ENCODE results near the gene ITGA3. TPM values are rescaled to one million over a fixed set of nuclear protein-coding genes. Genes with fewer than 3 reads are reported as not detected.

ITGA3 gene
- 10 to 100 TPM; 22.9 to 32.9 (median 28.4) TPM for total RNA-seq
- 21.5 TPM for polyA plus RNA-seq
- long read RNA-seq, donor 1, full-length matches to known transcripts: 3 of 39 reads
- long read RNA-seq, donor 1, partial matches to known transcripts: 22 of 39 reads
- long read RNA-seq, donor 1, other reads (novel, unspliced or antisense): 14 of 39 reads
- long read RNA-seq, donor 2, full-length matches to known transcripts: 4 of 14 reads
- long read RNA-seq, donor 2, partial matches to known transcripts: 4 of 14 reads
- long read RNA-seq, donor 2, other reads (novel, unspliced or antisense): 6 of 14 reads
- long read RNA-seq, donor 3, full-length matches to known transcripts: 4 of 50 reads
- long read RNA-seq, donor 3, partial matches to known transcripts: 42 of 50 reads
- long read RNA-seq, donor 3, other reads (novel, unspliced or antisense): 4 of 50 reads
- long read RNA-seq, donor 4, full-length matches to known transcripts: 7 of 25 reads
- long read RNA-seq, donor 4, partial matches to known transcripts: 11 of 25 reads
- long read RNA-seq, donor 4, other reads (novel, unspliced or antisense): 7 of 25 reads

DNA sequence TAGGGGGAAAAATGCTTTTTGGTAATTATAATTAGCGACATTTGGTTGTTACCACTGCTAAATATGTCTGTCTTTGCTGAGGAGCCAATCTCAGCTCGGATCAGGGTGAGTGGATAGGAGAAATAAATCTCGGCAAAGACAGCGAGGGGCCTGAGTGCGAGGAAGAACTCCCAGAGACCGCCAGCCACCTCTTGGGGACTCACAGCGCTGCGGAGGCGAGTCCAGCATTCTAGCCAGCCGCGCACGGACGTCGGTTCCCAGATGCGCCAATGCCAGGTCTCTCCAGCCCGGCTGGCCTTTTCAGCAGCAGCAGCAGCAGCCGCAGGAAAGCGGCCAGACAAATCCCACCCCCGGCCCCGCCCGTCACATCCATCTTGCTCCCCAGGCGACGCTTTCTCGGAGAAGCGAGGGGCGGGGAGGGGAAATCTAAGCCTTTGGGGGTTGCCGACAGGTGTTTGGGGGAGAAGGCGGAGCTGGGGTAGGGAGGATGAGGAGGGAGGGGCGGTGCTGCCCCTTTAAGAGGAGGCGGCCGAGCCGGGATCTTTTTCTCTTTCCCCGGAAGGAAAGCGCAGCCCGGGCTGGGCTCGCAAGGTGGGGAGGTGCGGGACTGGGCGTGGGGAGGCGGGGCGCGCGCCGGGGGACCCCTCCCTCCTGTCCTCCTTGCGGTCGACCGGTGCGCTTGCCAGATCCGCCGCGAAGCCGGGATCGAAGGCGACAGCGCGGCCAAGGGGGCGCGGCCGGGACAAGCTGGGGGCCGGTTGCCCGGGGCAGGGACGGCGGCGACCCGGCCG lies at the start of gene ITGA3:
ITGA3 (plus strand) TSS at position 685 of the 791 bp plus-strand sequence. CDS start 330 bp downstream, outside the sequence.
- Histone ChIP-seq H3K9me3 (ENCODE audit: control insufficient read depth, low read length) (no peaks in the 10 kb centered on the region), H3K27ac (ENCODE audit: low read length) (peak within 1 kb of the TSS; percentile 91), H3K4me1 (ENCODE audit: control insufficient read depth, insufficient read depth, low read length) (peaks cover 28% of the 10 kb centered on the region), H3K27me3 (ENCODE audit: control insufficient read depth, insufficient read depth) (no peaks in the 10 kb centered on the region), H3K4me3 (ENCODE audit: low read length) (peak within 1 kb of the TSS; percentile 78)
- under 1% methylated on average over 65 of the region's 65 CpGs for WGBS
- ATAC-seq (peak; percentile 72 to 74), DNase-seq (peak; percentile 83 to 90 (median 90))
- intact Hi-C loops (cut with DNase I): no loop called here

DNA sequence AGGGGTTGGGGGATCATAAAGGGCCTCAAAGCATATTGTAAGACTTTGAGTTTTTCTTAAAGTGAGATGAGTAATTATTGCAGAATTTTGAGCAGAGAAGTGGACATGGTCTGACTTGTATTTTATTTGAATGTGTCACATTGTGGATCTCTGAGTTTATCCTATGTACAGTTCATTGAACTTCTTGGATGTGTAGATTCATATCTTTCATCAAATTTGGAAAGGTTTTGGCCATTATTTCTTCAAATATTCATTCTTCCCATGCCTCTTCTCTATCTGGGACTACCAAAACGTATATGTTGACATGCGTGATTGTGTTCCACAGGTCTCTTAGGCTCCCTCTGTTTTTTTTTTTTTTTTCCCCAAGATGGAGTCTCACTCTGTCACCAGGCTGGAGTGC lies 46.6 kb upstream of the ITGA3 start:
- Histone ChIP-seq H3K27me3 (ENCODE audit: control insufficient read depth, insufficient read depth) (no peaks in the 10 kb centered on the region), H3K9me3 (ENCODE audit: control insufficient read depth, low read length) (peaks cover 4% of the 10 kb centered on the region), H3K27ac (ENCODE audit: low read length) (no peak overlapping the region), H3K4me3 (ENCODE audit: low read length) (no peak overlapping the region), H3K4me1 (ENCODE audit: control insufficient read depth, insufficient read depth, low read length) (no peaks in the 10 kb centered on the region)
- ATAC-seq: no peak
- no peak for DNase-seq
- WGBS: 87% methylated on average over 2 of the region's 2 CpGs
- intact Hi-C loops (cut with DNase I): no loop called here

DNA sequence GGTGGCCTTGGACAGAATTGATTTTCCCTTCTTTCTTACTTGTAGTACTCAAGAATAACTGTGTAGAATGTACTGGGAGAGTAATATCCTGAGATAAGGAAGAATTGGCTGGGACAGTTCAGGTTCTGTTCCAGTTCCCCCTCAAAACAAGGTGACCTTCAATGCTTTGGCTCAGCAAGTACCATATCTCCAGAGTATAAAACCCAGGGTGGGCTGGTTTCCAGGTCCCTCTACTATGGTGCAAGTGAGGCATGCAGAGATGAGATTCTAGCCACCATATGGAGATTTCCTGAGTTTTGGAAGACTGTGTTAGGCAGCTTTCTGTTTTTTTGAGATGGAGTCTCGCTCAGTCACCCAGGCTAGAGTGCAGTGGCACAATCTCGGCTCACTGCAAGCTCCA lies 42.8 kb upstream of the ITGA3 start:
- DNase-seq (no peak), ATAC-seq (no peak)
- intact Hi-C loops (cut with DNase I): no loop called here
- Histone ChIP-seq H3K4me1 (ENCODE audit: control insufficient read depth, insufficient read depth, low read length) (no peaks in the 10 kb centered on the region), H3K9me3 (ENCODE audit: control insufficient read depth, low read length) (peaks cover 4% of the 10 kb centered on the region), H3K27ac (ENCODE audit: low read length) (no peak overlapping the region), H3K4me3 (ENCODE audit: low read length) (no peak overlapping the region), H3K27me3 (ENCODE audit: control insufficient read depth, insufficient read depth) (no peaks in the 10 kb centered on the region)
- 84% methylated on average over 2 of the region's 2 CpGs for WGBS

DNA sequence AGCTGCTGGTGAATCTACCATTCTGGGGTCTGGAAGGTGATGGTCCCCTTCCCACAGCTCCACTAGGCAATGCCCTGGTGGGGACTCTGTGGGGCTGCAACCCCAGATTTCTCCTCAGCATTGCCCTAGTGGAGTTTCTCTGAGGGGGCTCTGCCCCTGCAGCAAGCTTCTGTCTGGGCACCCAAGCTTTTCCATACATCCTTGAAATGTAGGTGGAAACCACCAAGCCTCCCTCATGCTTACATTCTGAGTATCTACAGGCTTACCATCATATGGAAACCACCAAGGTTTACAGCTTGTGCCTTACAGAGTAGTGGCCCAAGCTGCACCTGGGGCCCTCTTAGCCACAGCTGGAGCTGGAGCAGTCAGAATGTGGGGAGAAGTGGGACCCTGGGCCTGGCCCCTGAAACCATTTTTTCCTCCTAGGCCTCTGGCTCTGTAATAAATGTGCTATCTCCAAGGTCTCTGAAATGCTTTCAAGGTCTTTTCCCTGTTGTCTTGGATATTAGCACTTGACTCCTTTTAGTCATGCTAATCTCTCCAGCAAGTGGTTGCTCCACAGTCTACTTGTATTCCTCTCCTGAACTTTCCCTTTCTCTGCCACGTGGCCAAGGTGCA lies 41.3 kb upstream of the ITGA3 start:
- Histone ChIP-seq H3K4me1 (ENCODE audit: control insufficient read depth, insufficient read depth, low read length) (no peaks in the 10 kb centered on the region), H3K9me3 (ENCODE audit: control insufficient read depth, low read length) (peaks cover 2% of the 10 kb centered on the region), H3K27me3 (ENCODE audit: control insufficient read depth, insufficient read depth) (no peaks in the 10 kb centered on the region), H3K4me3 (ENCODE audit: low read length) (no peak overlapping the region), H3K27ac (ENCODE audit: low read length) (no peak overlapping the region)
- DNase-seq: no peak
- WGBS: 40% methylated on average over 1 of the region's 1 CpG
- intact Hi-C loops (cut with DNase I): no loop called here
- ATAC-seq: no peak

DNA sequence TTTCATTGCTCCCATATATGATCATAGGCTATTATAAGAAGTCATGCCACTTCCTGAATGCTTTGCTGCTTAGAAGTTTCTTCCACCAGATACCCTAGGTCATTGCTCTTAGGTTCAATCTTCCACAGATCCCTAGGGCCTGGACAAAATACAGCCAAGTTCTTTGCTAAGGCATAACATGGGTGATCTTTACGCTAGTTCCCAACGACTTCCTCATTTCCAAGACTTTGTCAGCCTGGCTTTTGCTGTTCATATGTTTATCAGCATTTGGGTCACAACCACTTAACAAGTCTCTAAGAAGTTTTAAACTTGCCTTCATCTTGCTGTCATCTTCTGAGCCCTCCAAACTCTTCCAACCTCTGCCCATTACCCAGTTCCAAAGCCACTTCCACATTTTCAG lies 40.8 kb upstream of the ITGA3 start:
- H3K4me3 ChIP-seq (ENCODE audit: low read length): no peak overlapping the region
- DNase-seq (no peak), ATAC-seq (no peak)
- peaks cover 2% of the 10 kb centered on the region for H3K9me3 ChIP-seq (ENCODE audit: control insufficient read depth, low read length)
- 86% methylated on average over 2 of the region's 2 CpGs for WGBS
- H3K4me1 ChIP-seq (ENCODE audit: control insufficient read depth, insufficient read depth, low read length): no peaks in the 10 kb centered on the region
- intact Hi-C loops (cut with DNase I): no loop called here
- H3K27me3 ChIP-seq (ENCODE audit: control insufficient read depth, insufficient read depth): no peaks in the 10 kb centered on the region
- H3K27ac ChIP-seq (ENCODE audit: low read length): no peak overlapping the region

DNA sequence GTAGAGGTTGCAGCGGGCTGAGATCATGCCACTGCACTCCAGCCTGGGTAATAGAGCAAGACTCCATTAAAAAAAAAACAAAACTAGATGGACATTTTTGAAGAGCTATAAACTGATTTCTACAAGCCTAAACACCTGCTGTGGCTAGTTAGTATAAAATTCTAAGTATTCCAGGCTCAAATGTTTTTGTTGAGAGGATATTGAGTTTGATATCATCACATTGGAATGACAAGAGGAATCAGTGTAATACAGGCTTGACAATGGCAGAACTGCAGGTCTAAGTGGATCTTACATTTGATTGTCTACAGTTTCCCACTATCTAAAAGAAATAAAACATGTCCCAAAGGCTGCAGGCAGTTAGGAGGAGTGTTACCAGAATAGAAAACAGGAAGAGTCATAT lies 37.0 kb upstream of the ITGA3 start:
- intact Hi-C loops (cut with DNase I): no loop called here
- no peak for ATAC-seq

DNA sequence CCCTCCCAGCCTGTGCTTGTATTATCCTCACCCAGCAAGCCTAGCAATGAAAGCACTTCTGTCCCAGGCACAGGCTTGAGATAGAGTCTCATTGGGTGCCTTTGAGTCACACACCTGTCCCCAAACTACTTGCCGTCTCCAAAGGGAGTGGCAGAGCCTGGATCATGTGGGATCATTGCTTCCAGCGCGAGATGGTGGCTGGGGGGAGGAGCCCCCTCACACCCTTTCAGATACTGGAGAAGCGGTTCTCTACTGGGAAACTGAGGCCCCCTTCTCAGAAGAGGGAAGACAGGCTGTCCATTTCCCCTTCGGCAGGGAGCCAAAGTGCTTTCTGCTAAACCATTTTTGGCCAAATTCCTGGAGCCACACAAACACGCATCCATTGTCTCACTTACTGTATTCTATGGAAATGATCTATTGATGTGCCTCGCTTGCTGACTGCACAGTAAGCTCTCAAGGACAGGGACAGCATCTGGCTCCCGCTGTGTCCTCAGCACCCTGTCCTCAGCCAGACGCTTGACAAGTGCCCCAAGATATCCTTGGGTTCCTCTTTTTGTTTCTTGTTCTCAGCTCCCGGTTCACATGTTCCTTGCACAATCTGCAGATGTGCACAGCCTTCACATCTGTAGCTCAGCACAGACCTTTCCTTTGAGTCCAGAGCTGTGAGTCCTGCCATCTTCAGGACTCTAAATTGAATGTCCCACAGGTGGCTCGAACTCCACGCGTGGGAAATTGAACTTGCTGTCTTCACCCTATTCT lies 34.9 kb upstream of the ITGA3 start:
- Histone ChIP-seq H3K27me3 (ENCODE audit: control insufficient read depth, insufficient read depth) (no peaks in the 10 kb centered on the region), H3K4me3 (ENCODE audit: low read length) (no peak overlapping the region), H3K9me3 (ENCODE audit: control insufficient read depth, low read length) (no peaks in the 10 kb centered on the region), H3K4me1 (ENCODE audit: control insufficient read depth, insufficient read depth, low read length) (no peaks in the 10 kb centered on the region), H3K27ac (ENCODE audit: low read length) (no peak overlapping the region)
- intact Hi-C loops (cut with DNase I): loop anchor here in 1 of 4 donors (10.0 kb wide), 1 partner anchor 274 kb away; no protein-coding TSS in a partner anchor
- no peak for ATAC-seq
- DNase-seq: no peak
- 51% methylated on average over 13 of the region's 13 CpGs for WGBS

More for the DNA sequence above, 37.0 kb upstream of the ITGA3 start:
- Histone ChIP-seq H3K4me1 (ENCODE audit: control insufficient read depth, insufficient read depth, low read length) (no peaks in the 10 kb centered on the region), H3K4me3 (ENCODE audit: low read length) (no peak overlapping the region), H3K27ac (ENCODE audit: low read length) (no peak overlapping the region), H3K27me3 (ENCODE audit: control insufficient read depth, insufficient read depth) (no peaks in the 10 kb centered on the region), H3K9me3 (ENCODE audit: control insufficient read depth, low read length) (no peaks in the 10 kb centered on the region)
- 92% methylated on average over 1 of the region's 1 CpG for WGBS
- no peak for DNase-seq

DNA sequence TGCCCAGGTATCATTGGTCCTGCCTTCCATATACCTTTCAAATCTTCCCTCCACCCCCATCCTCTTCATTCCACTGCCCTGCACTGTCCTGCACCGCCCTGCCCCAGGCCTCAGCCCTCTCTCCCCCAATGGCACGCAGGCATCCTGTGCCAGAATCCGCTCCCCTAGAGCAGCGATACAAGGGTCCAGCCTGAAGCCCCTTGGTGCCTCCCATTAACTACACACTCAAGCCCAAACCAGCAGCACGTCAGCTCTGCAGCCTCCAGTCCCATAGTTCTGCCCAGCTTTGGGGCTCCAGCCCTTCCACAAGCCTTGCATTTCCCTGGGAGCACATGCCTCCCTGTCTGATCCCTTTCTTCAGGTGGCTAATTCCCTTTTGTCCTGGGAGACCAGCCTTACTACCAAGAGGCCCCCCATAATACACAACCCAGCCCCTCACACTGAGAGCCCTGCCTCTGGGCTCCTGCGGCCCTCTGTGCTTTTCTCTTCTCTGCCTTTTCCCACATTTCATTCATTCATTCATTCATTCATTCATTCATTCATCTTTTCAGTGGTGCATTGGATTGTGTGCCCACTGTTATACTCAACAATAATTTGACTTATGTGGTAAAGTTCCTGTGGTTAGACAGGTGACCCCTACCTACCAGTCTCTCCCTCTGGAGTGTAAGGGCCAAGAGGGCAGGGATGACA lies 34.1 kb upstream of the ITGA3 start:
- Histone ChIP-seq H3K4me1 (ENCODE audit: control insufficient read depth, insufficient read depth, low read length) (no peaks in the 10 kb centered on the region), H3K27ac (ENCODE audit: low read length) (no peak overlapping the region), H3K4me3 (ENCODE audit: low read length) (no peak overlapping the region), H3K27me3 (ENCODE audit: control insufficient read depth, insufficient read depth) (no peaks in the 10 kb centered on the region), H3K9me3 (ENCODE audit: control insufficient read depth, low read length) (no peaks in the 10 kb centered on the region)
- no peak for DNase-seq
- ATAC-seq: no peak
- intact Hi-C loops (cut with DNase I): loop anchor here in 1 of 4 donors (10.0 kb wide), 1 partner anchor 273 kb away; no protein-coding TSS in a partner anchor
- WGBS: 94% methylated on average over 6 of the region's 6 CpGs

DNA sequence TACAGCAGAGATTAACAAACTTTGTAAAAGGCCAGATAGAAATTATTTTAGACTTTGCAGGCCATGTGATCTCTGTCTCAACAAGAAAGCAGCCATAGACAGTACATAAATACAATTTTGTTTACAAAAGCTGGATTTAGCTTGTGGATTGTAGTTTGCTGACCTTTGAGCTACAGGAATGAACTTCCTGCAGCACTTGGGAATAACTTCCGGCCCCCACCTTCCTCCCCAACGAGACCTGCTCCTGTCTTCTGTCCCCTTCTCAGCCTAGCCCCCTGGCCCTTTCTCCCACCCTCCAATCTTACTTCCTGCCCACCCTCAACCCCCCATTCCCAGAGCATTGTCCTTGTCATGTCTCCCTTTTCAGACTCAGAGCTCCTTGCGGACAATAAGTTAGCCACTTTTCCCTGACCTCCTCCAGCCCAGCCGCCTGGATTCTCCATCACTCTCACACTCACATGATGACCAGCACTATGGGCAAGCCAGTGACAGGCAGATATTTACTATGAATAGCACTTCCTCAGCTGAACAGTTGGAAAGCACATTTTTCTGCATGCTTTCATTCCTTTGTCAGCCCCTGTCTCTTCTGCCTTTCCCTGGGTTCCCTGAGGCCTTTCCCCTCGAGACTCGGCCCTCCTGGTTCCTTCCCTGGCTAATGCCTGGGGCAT lies 33.3 kb upstream of the ITGA3 start:
- intact Hi-C loops (cut with DNase I): loop anchor here in 1 of 4 donors (10.0 kb wide), 1 partner anchor 272 kb away; no protein-coding TSS in a partner anchor
- WGBS: 31% methylated on average over 6 of the region's 6 CpGs
- no peak for ATAC-seq

More for the DNA sequence above, 33.3 kb upstream of the ITGA3 start:
- Histone ChIP-seq H3K27me3 (ENCODE audit: control insufficient read depth, insufficient read depth) (no peaks in the 10 kb centered on the region), H3K9me3 (ENCODE audit: control insufficient read depth, low read length) (no peaks in the 10 kb centered on the region), H3K4me3 (ENCODE audit: low read length) (no peak overlapping the region), H3K4me1 (ENCODE audit: control insufficient read depth, insufficient read depth, low read length) (no peaks in the 10 kb centered on the region), H3K27ac (ENCODE audit: low read length) (no peak overlapping the region)
- DNase-seq: no peak

All from right cardiac atrium (tissue), 5 donors.